Dermis blood vessel endothelial cell (primary cell): ENCODE data around the gene GLUD2. TPM values are rescaled to one million over a fixed set of nuclear protein-coding genes. Genes with fewer than 3 reads are reported as not detected.

Experiments
- total RNA-seq: library from RNA; depleted of rRNA; stranded (reverse); fragments of >200 nt; gene quantifications from 2 replicates; pipeline ENCODE4 v1.2.3, GENCODE V29; 2014

Gene GLUD2
- total RNA-seq, 1 donor from 2014 or later: 2.6 TPM

Other genes with a start within 250 kb of the GLUD2 start
- gene CT47B1, start 171.7 kb upstream of the GLUD2 start, total RNA-seq: not detected in 2 replicates
- gene CT47A11, start 110.5 kb upstream of the GLUD2 start, total RNA-seq: not detected in 2 replicates
- not detected in 2 replicates for gene CT47A10, start 105.6 kb upstream of the GLUD2 start, total RNA-seq
- not detected in 2 replicates for gene CT47A9, start 100.7 kb upstream of the GLUD2 start, total RNA-seq
- not detected in 2 replicates for gene CT47A8, start 95.9 kb upstream of the GLUD2 start, total RNA-seq
- gene CT47A7, start 91.0 kb upstream of the GLUD2 start, total RNA-seq: not detected in 2 replicates
- not detected in 2 replicates for gene CT47A6, start 86.1 kb upstream of the GLUD2 start, total RNA-seq
- gene CT47A5, start 81.3 kb upstream of the GLUD2 start, total RNA-seq: not detected in 2 replicates
- not detected in 2 replicates for gene CT47A4, start 76.4 kb upstream of the GLUD2 start, total RNA-seq
- gene CT47A3, start 71.5 kb upstream of the GLUD2 start, total RNA-seq: not detected in 2 replicates
- not detected in 2 replicates for gene CT47A2, start 66.7 kb upstream of the GLUD2 start, total RNA-seq
- gene CT47A1, start 61.9 kb upstream of the GLUD2 start, total RNA-seq: not detected in 2 replicates